ENCODE measurements around the gene FBXL17. TPM values are rescaled to one million over a fixed set of nuclear protein-coding genes. Genes with fewer than 3 reads are reported as not detected.

FBXL17 gene
- total RNA-seq, 1 experiment from 2014 or later, result 5.3 TPM

- Mint-ChIP-seq H3K4me1 (peaks cover 29% of the 10 kb centered on the region in 2 experiments), H3K27me3 (ENCODE audit: low read depth) (no peaks in the 10 kb centered on the region), H3K4me3 (no peak overlapping the region), H3K9me3 (peaks cover 9% of the 10 kb centered on the region in 2 experiments), H3K36me3 (ENCODE audit: insufficient read depth in 1 of 3, low read depth in 3 of 3) (peaks cover 6 to 14% (median 9%) of the 10 kb centered on the region in 3 experiments), H3K27ac (no peak overlapping the region)
- no peak overlapping the region for H2BK20ac ChIP-seq (ENCODE audit: low read depth, low read length, poor library complexity, severe bottlenecking)
- WGBS (ENCODE audit: extremely low coverage, insufficient read length, low lambda C conversion rate), result no CpG with 5 or more reads among the region's 3 CpGs
- H3K23me2 ChIP-seq (ENCODE audit: insufficient read length, low read depth, low read length, poor library complexity, severe bottlenecking), result no peaks in the 10 kb centered on the region
- H2BK5ac ChIP-seq (ENCODE audit: insufficient read length, low read length), result no peak overlapping the region
- no peaks in the 10 kb centered on the region for H3K9me3 ChIP-seq (ENCODE audit: control insufficient read depth, low read depth, low read length)
- H2BK120ac ChIP-seq (ENCODE audit: low read depth, low read length, poor library complexity, severe bottlenecking), result no peak overlapping the region
- DNase-seq, result no peak
- H4K91ac ChIP-seq (ENCODE audit: insufficient read length, low read depth, low read length), result no peak overlapping the region
- no peaks in the 10 kb centered on the region for H4K20me1 ChIP-seq (ENCODE audit: control insufficient read depth, insufficient read depth, insufficient read length)
- no peak overlapping the region for H2BK12ac ChIP-seq (ENCODE audit: insufficient read length, low read depth, low read length)
- no peak overlapping the region for H3K56ac ChIP-seq (ENCODE audit: insufficient read length, low read depth, low read length)
- H2BK15ac ChIP-seq (ENCODE audit: low read depth, low read length), result no peak overlapping the region
- H3K9ac ChIP-seq (ENCODE audit: extremely low read depth, insufficient read length, low read length), result no peak overlapping the region
- H3K4me1 ChIP-seq (ENCODE audit: insufficient read depth, low read length), result peaks cover 5% of the 10 kb centered on the region; the same call in 1 of the 2 replicates
- H4K8ac ChIP-seq (replicated peaks; ENCODE audit: insufficient read length, low read depth, low read length), result no peak overlapping the region
- no peak overlapping the region for H4K5ac ChIP-seq (ENCODE audit: insufficient read length, low read depth, low read length)
- no peaks in the 10 kb centered on the region for H3K79me2 ChIP-seq (ENCODE audit: insufficient read depth, low read length)
- no peak overlapping the region for H3K4me2 ChIP-seq (ENCODE audit: insufficient read depth, insufficient read length, low read length)
- H3K79me1 ChIP-seq (ENCODE audit: insufficient read depth, low read depth, low read length, poor library complexity, severe bottlenecking), result no peaks in the 10 kb centered on the region
- no peak overlapping the region for H3K18ac ChIP-seq (ENCODE audit: insufficient read length, low read depth, low read length)
- H3K4ac ChIP-seq (ENCODE audit: low read depth, low read length), result no peak overlapping the region
- H3T11ph ChIP-seq (ENCODE audit: low read length), result no peak overlapping the region
- no peak for TF ChIP-seq CTCF (conservative IDR thresholded peaks at IDR 0.05)
- no peak overlapping the region for H2AFZ ChIP-seq (ENCODE audit: low read length)
- no peak overlapping the region for H3K23ac ChIP-seq (ENCODE audit: insufficient read length, low read depth, low read length)
- no peak overlapping the region for H3K14ac ChIP-seq (ENCODE audit: insufficient read depth, low read length)
- H3K27ac ChIP-seq (ENCODE audit: insufficient read length, low read depth, low read length), result no peak overlapping the region
- no peaks in the 10 kb centered on the region for H3K27me3 ChIP-seq (ENCODE audit: insufficient read depth, low read length)
- H2AK5ac ChIP-seq (ENCODE audit: insufficient read length, low read length), result no peak overlapping the region
These were observed 560.6 kb downstream of the FBXL17 start for GRCh38 chr5:107821288-107821687.
